Neural progenitor cell (in vitro differentiated cells): Measurements from ENCODE around the gene KCTD2. TPM values are rescaled to one million over a fixed set of nuclear protein-coding genes. Genes with fewer than 3 reads are reported as not detected.
A peak's percentile ranks its signal among the peaks of the same experiment; 100 is the strongest.

ENCODE experiments used
- DNase-seq: peaks from one replicate; pipeline ENCODE4 v3.0.0-alpha.2; 2016; ENCODE audit warnings: low spot score
- H2AFZ ChIP-seq: fragments of 200-600 bp; sonication (generic); replicated peaks from 2 replicates; pipeline ENCODE4 v1.6.1; 2016; ENCODE audit warnings: antibody characterized with exemption
- H3F3A ChIP-seq: fragments of 200-600 bp; sonication (generic); 2 replicates; pipeline ENCODE4 v1.6.1; 2016; ENCODE audit warnings: antibody characterized with exemption, low read depth
- H3K27ac ChIP-seq: fragments of 200-600 bp; sonication (generic); 2 replicates; pipeline ENCODE4 v1.5.1; 2016; ENCODE audit warnings: mild to moderate bottlenecking
- H3K27me3 ChIP-seq: fragments of 200-600 bp; sonication (generic); 2 replicates; pipeline ENCODE4 v1.6.1; 2016; ENCODE audit warnings: mild to moderate bottlenecking, moderate library complexity
- H3K36me3 ChIP-seq: fragments of 200-600 bp; sonication (generic); 2 replicates; pipeline ENCODE4 v1.5.1; 2016
- H3K4me1 ChIP-seq: fragments of 200-600 bp; sonication (generic); 2 replicates; pipeline ENCODE4 v1.6.1; 2016; ENCODE audit warnings: mixed run types
- H3K4me2 ChIP-seq: fragments of 200-600 bp; sonication (generic); 2 replicates; pipeline ENCODE4 v1.6.1; 2016
- H3K4me3 ChIP-seq: fragments of 200-600 bp; sonication (generic); 2 replicates; pipeline ENCODE4 v1.5.1; 2016
- H3K79me2 ChIP-seq: fragments of 200-600 bp; sonication (generic); 2 replicates; pipeline ENCODE4 v1.6.1; 2016; ENCODE audit warnings: low read depth
- H3K9ac ChIP-seq: fragments of 200-600 bp; sonication (generic); 2 replicates; pipeline ENCODE4 v1.6.1; 2016
- H3K9me3 ChIP-seq: fragments of 200-600 bp; sonication (generic); 2 replicates; pipeline ENCODE4 v1.5.1; 2016; ENCODE audit warnings: low read depth
- H4K20me1 ChIP-seq: fragments of 200-600 bp; sonication (generic); 2 replicates; pipeline ENCODE4 v1.6.1; 2016; ENCODE audit warnings: low read depth
- H3K27ac Mint-ChIP-seq: 3 replicates; pipeline ENCODE4 v1.8.0; 2021; ENCODE audit warnings: mixed read lengths
- H3K27me3 Mint-ChIP-seq: 2 replicates; pipeline ENCODE4 v1.8.0; 2022; ENCODE audit warnings: low read depth, mild to moderate bottlenecking, inconsistent platforms, moderate library complexity, mixed read lengths; ENCODE audit not compliant: insufficient read depth
- H3K36me3 Mint-ChIP-seq: 3 replicates; pipeline ENCODE4 v1.8.0; 2021; ENCODE audit warnings: mixed read lengths
- H3K4me1 Mint-ChIP-seq: 3 replicates; pipeline ENCODE4 v1.8.0; 2021; ENCODE audit warnings: mixed read lengths
- H3K4me3 Mint-ChIP-seq: 3 replicates; pipeline ENCODE4 v1.8.0; 2021; ENCODE audit warnings: mild to moderate bottlenecking, moderate library complexity, mixed read lengths
- H3K9me3 Mint-ChIP-seq: 3 replicates; pipeline ENCODE4 v1.8.0; 2020; ENCODE audit warnings: mixed read lengths
- EZH2 ChIP-seq: fragments of 200-600 bp; sonication (generic); IDR thresholded peaks from 2 replicates; pipeline ENCODE4 v1.6.1; 2017; ENCODE audit warnings: antibody characterized with exemption, mild to moderate bottlenecking, moderate library complexity
- EZH2phosphoT487 ChIP-seq: fragments of 200-600 bp; sonication (generic); IDR thresholded peaks from 2 replicates; pipeline ENCODE4 v1.6.1; 2017; ENCODE audit warnings: antibody characterized with exemption
- total RNA-seq: library from RNA; depleted of rRNA; stranded (reverse); fragments of >200 nt; gene quantifications from 2 replicates; pipeline ENCODE4 v1.2.3, GENCODE V29; 2015; ENCODE audit warnings: low replicate concordance
- TF ChIP-seq, protein P1 (sequence below): fragments of 200-600 bp; sonication (generic); IDR thresholded peaks from 2 replicates; pipeline ENCODE4 v1.5.1; 2017; ENCODE audit warnings: antibody characterized with exemption, mild to moderate bottlenecking

KCTD2 gene
- total RNA-seq, 1 donor from 2014 or later = 28.9 TPM

DNA sequence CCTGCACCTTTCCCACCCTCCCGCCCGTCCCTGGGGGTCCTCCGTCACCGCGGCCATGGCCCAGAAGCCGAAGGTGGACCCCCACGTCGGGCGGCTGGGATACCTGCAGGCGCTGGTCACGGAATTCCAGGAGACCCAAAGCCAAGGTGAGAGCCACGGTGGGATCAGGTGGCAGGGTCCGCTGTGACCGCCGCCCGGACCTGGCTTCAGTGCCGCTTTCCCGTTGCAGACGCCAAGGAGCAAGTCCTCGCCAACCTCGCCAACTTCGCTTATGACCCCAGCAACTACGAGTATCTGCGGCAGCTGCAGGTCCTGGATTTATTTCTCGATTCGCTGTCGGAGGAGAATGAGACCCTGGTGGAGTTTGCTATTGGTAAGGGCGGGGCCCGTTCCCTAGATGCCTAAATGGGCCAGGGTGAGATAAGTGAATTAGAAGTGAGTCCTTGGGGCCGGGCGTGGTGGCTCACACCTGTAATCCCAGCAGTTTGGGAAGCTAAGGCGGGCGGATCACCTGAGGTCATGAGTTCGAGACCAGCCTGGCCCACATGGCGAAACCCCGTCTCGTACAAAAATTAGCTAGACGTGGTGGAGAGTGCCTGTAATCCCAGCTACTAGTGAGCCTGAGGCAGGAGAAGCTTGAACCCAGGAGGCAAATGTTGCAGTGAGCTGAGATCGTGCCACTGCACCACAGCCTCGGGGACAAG, 63.4 kb downstream of the KCTD2 start:
- Histone ChIP-seq H3K4me1 (peaks cover 3% of the 10 kb centered on the region), H3K9me3 (no peaks in the 10 kb centered on the region), H3K4me2 (peak overlapping the region; percentile 90), H3K27ac (no peak overlapping the region), H3K36me3 (no peaks in the 10 kb centered on the region), H3F3A (peaks cover 25% of the 10 kb centered on the region), H2AFZ (peak overlapping the region; percentile 95), H4K20me1 (no peaks in the 10 kb centered on the region), H3K79me2 (peaks cover 8% of the 10 kb centered on the region), H3K27me3 (peaks cover 9% of the 10 kb centered on the region), H3K9ac (no peak overlapping the region), H3K4me3 (peak overlapping the region; percentile 81)
- no peaks in the 10 kb centered on the region for H3K36me3 Mint-ChIP-seq
- peaks cover 4% of the 10 kb centered on the region for H3K27me3 Mint-ChIP-seq
- no peak for TF ChIP-seq EZH2phosphoT487
- TF ChIP-seq, protein P1, sequence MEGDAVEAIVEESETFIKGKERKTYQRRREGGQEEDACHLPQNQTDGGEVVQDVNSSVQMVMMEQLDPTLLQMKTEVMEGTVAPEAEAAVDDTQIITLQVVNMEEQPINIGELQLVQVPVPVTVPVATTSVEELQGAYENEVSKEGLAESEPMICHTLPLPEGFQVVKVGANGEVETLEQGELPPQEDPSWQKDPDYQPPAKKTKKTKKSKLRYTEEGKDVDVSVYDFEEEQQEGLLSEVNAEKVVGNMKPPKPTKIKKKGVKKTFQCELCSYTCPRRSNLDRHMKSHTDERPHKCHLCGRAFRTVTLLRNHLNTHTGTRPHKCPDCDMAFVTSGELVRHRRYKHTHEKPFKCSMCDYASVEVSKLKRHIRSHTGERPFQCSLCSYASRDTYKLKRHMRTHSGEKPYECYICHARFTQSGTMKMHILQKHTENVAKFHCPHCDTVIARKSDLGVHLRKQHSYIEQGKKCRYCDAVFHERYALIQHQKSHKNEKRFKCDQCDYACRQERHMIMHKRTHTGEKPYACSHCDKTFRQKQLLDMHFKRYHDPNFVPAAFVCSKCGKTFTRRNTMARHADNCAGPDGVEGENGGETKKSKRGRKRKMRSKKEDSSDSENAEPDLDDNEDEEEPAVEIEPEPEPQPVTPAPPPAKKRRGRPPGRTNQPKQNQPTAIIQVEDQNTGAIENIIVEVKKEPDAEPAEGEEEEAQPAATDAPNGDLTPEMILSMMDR = no peak
- TF ChIP-seq EZH2 = no peak
- peak; percentile 45 for DNase-seq
- peak overlapping the region; percentile 90 for H3K4me3 Mint-ChIP-seq
- H3K4me1 Mint-ChIP-seq = peaks cover 31% of the 10 kb centered on the region
- no peaks in the 10 kb centered on the region for H3K9me3 Mint-ChIP-seq
- no peak overlapping the region for H3K27ac Mint-ChIP-seq

DNA sequence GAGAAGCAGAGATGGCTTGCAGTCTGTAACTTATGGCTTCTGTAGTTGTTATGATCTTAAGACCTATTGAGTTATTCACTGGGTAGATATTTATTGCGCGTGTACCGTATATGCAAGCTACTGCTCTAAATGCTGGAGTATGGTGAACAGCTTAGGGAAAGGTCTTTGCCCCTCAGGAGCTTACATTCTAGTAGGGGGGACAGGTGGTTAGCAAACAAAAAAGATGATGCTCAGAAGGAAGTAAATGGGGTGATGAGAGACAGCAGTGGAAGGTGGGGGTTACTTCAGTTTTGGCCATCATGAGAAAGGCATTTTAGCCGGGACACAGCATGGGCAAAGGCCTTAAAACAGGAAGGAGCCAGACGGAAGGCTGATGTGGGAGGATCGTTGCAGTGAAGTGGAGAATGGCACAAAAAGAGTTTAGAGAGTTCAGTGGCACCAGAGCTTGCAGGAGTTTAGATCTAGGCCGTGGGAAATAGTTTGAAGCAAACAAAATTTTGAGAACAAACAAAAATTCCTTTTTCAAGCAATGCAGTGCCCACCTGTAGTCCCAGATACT, 64.8 kb downstream of the KCTD2 start:
- Histone ChIP-seq H3F3A (peaks cover 21% of the 10 kb centered on the region), H3K4me3 (no peak overlapping the region), H3K9ac (no peak overlapping the region), H3K4me1 (peaks cover 3% of the 10 kb centered on the region), H3K27me3 (peaks cover 9% of the 10 kb centered on the region), H3K4me2 (no peak overlapping the region), H2AFZ (no peak overlapping the region), H3K27ac (no peak overlapping the region), H3K36me3 (no peaks in the 10 kb centered on the region), H3K9me3 (no peaks in the 10 kb centered on the region), H3K79me2 (peaks cover 8% of the 10 kb centered on the region), H4K20me1 (no peaks in the 10 kb centered on the region)
- DNase-seq = no peak
- Mint-ChIP-seq H3K27me3 (peaks cover 4% of the 10 kb centered on the region), H3K4me1 (peaks cover 27% of the 10 kb centered on the region), H3K27ac (no peak overlapping the region), H3K4me3 (peak overlapping the region; percentile 50), H3K36me3 (no peaks in the 10 kb centered on the region), H3K9me3 (no peaks in the 10 kb centered on the region)
- TF ChIP-seq, protein P1 = no peak
- TF ChIP-seq EZH2phosphoT487 = no peak
- no peak for TF ChIP-seq EZH2

DNA sequence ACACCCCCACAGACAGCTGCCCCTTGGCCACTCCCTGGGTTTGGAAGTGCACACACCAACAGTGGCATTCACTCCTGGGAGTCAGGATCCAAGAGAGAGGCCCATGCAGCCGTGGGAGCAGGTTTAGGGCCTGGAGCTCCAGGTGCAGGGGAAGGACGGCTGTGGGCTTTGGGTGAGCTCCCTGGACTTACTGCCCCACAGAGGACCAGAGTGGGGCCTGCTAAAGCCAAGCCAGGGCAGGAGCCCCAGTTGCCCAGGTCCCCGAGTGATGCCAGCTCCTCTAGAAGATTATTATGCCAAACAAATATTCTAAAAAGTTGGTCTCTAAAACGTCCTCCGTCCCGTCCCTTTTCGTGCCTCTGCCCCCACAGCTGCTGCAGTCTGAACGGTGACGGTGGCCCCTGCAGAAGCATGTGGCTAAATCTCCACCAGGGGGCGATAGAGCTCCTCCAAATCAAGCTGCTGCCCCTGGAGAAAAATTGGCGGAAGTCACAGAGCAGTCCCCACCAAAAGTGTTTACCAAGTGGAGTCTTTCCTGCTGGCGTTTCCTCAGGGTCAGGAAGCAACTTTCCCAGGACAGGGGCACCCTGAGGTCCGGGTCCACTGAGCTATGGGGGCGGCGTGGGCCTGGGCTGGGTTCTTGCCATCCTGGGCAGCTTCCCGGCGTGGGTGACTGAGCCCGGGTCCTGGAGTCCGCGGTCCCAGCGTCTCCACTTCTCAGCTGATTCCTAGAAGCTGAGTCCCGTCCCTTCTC, 67.0 kb downstream of the KCTD2 start:
- Histone ChIP-seq H3K27me3 (peaks cover 1% of the 10 kb centered on the region), H3K9ac (no peak overlapping the region), H3K79me2 (peaks cover 8% of the 10 kb centered on the region), H3K4me1 (peaks cover 3% of the 10 kb centered on the region), H3K4me3 (no peak overlapping the region), H4K20me1 (no peaks in the 10 kb centered on the region), H3F3A (peaks cover 12% of the 10 kb centered on the region), H2AFZ (peak overlapping the region; percentile 68), H3K9me3 (no peaks in the 10 kb centered on the region), H3K4me2 (peak overlapping the region; percentile 39), H3K27ac (no peak overlapping the region), H3K36me3 (no peaks in the 10 kb centered on the region)
- H3K36me3 Mint-ChIP-seq = no peaks in the 10 kb centered on the region
- peak overlapping the region; percentile 63 for H3K4me3 Mint-ChIP-seq
- H3K4me1 Mint-ChIP-seq = peaks cover 24% of the 10 kb centered on the region
- no peaks in the 10 kb centered on the region for H3K9me3 Mint-ChIP-seq
- peak overlapping the region; percentile 26 for H3K27ac Mint-ChIP-seq
- H3K27me3 Mint-ChIP-seq = peaks cover 5% of the 10 kb centered on the region
- DNase-seq = peak; percentile 91
- no peak for TF ChIP-seq EZH2
- TF ChIP-seq, protein P1 = peak; percentile 95
